Activated CD8-positive, alpha-beta memory T cell treated with anti-CD3 and anti-CD28 coated beads, Interleukin-2, amount 50 U/mL, for 4 hours (primary cell): ENCODE data around the gene SPPL2B.
"Not testable (repeated sequence)": the region's sequence is repeated elsewhere in the genome, so short reads cannot be mapped to it uniquely, and the experiment has no call there.

Experiments
- DNase-seq: peaks from one replicate; pipeline ENCODE4 v3.0.0-alpha.2; 2020

The SPPL2B gene

DNA sequence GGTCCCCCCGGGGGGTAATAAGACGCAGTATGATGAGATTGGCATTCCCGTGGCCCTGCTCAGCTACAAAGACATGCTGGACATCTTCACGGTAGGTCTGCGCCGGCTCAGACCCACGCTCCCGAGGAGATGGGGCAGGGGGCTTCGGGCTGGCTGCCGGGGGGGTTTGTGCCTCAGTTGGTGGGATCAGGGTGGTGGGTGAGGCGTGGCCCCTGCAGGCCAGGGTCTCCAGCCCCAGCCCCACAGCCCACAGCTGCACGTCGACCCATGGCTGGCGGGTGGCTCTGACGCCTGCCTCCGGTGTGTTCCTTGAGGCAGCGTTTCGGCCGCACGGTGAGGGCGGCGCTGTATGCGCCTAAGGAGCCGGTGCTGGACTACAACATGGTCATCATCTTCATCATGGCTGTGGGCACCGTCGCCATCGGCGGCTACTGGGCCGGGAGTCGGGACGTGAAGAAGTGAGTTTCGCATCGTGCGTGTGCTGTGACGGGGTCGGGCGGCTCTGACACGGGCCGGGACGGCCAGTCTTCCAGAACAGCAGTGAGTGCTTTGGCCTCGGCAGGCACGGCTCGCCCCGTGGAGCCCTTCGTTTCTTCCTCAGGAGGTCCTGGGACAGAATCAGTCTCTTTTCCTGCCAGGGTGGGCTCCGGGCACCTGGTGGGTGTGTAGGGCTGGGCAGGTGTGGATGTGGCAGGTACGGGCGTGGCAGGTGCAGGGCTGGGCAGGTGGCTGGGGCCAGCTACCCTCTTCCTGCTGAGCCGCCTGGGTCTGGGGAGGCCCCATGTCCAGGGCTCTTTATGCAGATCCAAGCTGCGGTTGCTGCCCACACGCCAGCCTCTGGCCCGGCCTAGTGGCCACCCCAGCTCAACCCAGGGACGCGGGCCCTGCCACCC, 10.5 kb downstream of the SPPL2B start:
- DNase-seq = no peak

GRCh38 chr19:2339644-2340310, 11.3 kb downstream of the SPPL2B start:
- no peak for DNase-seq

DNA sequence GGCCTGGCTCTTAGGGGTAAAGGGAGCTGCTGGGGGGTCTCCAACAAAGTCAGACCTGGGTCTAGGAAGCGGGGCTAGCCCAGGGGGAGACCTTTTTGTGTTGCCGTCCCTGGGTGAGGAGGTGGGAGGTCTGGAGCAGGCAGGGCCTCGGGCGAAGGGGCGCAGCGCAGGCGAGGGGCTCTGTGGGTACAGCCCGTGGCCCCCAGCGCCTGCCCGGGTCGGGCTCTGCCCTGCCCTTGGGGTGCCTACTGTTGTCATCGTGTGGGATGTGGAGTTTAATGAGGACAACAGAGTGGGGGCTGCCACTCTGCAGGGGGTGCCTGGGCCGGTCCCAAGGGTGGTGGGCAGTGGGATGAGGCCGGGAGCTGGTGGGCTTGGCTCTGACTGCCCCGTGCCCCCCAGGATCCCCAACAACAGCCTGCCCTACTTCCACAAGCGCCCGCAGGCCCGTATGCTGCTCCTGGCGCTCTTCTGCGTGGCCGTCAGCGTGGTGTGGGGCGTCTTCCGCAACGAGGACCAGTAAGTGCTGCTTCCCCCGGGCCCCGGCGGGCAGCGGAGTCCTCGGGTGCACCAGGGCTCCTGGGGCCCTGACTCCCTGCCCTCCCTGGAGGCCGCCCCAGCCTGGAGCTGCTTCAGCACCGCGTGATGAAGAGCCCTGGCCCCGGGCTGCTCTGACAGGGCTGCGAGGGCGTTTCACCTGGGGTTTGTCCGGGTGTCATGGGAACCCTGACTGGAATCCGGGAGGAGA, 12.2 kb downstream of the SPPL2B start:
- no peak for DNase-seq

DNA sequence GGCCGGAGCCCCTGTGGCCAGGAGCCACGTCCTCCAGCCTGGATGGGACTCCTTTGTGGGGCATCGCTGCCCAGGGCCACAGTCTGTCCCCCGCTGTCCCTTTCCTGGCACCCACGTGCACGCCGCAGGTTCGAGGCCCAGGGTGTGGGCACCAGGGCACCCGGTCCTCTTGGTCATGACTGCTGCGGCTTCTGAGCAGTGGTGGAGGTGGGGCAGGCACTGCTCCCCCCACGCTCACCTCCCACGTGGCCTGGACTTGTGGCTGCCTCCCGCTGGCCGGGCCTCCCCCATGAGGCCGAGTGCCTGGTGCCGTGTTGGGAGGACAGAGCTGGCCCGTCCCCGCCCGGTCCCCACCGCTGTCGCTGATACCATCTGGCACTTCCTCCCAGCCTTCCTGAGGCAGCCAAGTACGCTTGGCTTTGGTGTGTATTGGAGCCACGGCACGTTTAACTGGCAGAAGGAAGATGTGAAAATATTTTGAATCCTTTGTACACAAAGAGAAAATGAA, 12.8 kb downstream of the SPPL2B start:
- no peak for DNase-seq

DNA sequence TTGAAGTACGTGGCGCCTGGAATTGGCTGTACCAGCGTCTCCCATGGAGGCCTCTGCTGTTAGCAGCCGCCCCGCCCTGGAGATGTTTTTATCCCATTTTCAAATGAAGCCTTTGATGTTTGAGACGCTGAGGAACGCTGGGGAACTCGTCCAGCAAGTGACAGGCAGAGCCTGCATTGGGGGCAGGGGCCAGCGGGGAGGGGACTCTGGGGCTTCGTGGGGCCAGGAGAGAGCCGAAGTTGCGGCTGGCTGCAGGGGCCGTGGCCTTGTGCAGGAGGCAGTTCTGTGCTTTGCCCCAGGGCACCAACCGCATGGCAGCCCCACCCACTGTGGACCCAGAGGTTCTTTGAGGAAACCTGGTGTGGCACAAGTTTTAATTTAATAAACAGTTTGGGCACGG, 13.5 kb downstream of the SPPL2B start:
- DNase-seq = no peak

DNA sequence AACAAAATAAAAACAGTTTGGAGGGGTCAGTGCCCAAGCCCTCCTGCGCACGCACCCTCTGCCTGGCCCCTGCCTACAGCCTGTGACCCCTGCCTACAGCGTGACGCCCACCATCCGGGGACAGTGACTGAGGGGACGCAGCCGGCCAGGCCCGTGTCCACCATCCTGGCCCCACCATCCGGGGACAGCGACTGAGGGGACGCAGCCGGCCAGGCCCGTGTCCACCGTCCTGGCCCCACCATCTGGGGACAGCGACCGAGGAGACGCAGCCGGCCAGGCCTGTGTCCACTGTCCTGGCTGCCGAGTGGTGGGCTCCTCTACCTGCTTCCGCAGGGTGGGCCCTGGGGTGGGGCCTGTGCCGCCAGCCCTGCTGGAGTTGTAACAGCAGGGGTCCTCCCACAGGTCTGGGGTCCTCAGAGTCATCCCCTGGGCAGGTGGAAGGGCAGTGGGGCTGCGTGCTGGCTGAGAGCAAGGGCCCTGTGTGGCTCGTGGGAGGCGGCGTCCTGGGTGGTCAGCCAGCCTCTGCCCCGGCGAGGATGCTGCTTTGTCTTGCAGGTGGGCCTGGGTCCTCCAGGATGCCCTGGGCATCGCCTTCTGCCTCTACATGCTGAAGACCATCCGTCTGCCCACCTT, 14.3 kb downstream of the SPPL2B start:
- no peak for DNase-seq

DNA sequence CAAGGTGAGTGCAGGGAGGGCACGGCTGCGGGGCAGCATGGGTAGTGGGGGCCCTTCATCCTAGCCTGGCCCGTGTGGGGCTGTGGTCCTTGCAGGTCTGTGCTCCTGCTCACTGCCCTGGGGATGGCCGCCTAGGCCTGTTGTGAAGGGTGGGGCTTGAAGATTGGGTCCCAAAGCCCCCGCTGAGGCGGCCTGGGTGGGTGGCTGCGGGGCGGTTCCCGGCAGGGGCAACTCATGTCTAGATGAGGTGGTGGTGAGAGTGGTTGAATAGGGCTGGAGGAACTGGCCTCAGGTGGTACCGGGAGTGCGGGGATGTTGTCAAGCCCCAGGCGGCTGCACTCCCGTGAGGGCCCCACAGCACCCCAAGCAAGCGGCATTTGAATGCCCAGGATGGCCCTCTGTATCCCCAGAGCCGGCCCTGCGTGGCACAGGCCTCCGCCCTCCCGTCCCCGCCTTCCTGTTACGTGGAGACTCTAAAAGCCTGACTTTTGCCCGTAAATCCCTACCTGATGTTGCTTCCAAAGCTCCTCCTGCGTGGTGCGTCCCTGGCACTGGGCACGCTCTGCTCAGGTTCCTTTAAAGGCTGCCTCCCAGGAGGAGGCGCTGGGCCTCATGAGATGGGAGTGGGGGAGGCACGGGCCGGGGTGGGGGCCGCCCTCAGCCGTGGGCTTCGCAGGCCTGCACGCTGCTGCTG, 15.0 kb downstream of the SPPL2B start:
- no peak for DNase-seq

GRCh38 chr19:2344381-2344870, 15.9 kb downstream of the SPPL2B start:
- no peak for DNase-seq

- DNase-seq = no peak
Observed at GRCh38 chr19:2345076-2345475, 16.6 kb downstream of the SPPL2B start.

DNA sequence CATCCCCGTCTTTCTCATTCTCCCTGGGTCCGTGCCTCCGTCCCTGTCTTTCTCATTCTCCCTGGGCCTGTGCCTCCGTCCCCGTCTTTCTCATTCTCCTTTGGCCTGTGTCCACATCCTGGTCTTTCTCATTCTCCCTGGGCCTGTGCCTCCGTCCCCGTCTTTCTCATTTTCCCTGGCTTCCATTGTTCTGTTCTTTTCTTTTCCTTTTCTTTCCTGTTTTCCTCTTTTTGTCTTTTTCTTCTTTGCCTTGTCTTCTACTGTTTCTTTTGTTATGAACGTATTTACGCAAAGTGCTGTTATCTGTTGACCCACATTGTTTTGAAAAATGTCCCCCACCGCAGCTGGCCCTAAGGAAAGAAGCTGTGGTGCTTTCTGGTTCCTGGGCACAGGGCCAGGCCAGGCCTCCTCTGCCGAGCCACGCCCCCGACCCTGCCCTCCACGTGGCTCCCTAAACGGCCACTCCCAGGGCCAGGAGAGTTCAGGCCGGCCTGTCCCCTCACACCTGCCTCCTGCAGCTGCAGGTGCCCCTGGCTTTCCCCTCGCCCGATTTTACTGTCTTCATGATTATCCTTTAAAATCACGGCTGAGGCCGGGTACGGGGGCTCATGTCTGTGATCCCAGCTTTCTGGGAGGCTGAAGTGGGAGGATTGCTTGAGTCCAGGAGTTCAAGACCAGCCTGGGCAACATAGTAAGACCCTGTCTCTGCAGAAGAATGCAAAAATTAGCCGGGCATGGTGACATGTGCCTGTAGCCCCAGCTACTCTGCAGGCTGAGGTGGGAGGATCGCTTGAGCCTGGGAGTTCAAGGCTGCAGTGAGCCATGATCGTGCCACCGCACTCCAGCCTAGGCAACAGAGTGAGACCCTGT, 17.5 kb downstream of the SPPL2B start:
- DNase-seq = no peak

DNA sequence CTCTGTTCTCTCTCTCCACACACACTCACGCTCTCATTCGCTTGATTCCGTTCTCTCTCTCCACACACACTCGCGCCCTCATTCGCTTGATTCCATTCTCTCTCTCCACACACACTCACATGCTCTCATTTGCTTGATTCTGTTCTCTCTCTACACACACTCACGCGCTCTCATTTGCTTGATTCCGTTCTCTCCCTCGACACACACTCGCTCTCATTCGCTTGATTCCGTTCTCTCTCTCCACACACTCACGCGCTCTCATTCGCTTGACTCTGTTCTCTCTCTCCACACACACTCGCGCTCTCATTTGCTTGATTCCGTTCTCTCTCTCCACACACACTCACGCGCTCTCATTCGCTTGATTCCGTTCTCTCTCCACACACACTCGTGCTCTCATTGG, 21.3 kb downstream of the SPPL2B start:
- not testable (repeated sequence) for DNase-seq

DNA sequence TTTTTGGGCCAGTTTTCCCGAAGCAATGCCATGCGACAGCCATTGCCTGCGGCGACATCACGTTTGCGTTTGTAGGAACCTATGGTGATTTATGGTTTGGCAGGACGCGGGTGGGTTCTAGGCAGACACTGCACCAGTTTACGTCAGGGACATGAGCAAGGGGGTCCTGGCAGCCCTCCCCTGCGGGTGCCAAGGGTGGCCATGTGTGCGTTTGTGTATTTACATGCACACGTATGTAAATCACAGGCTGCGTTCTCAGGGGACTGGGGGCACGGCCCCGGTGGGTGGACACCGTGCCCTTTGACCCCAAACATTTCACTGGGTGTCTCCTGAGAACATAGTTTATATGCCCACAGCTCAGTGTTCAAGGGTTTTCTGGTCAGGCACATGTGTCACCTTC, 22.2 kb downstream of the SPPL2B start:
- DNase-seq = no peak

DNA sequence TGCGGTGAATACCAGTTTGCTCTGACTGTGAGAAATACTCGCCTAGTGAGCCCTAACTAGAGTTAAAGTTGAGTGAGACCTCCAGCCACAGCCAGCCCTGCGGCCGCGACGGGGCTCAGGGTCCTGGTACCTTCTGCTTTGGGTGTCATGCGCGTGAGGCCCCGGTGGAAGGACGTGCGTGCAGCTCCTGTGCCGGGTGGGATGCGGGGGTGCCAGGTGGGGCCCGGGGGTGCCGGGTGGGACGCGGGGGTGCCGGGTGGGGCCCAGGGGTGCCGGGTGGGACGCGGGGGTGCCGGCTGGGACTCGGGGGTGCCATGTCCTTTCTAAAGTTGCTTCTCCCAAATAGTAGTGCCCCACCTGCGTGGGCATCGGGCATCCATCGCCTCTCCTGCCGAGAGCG, 23.1 kb downstream of the SPPL2B start:
- no peak for DNase-seq

DNA sequence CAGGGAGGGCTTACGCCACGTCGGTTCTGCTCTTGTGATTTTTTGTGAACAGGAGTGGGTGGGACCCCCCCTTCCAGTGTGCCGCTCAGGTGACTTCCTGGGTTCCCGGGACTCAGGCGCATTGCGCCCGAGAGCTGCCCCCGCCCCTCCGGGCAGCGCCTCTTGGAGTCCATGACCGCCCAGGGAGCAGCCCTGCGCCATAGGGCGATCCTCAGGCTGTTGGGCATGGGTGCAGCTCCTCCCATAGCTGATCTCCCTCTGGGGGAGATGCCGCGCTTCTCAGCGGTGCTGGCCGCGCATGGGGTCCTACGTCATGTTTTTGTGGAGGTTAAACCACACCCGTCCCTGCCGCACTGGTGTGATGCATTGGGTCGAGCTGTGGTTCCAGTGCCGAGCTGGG, 23.6 kb downstream of the SPPL2B start:
- no peak for DNase-seq

GRCh38 chr19:2353159-2353886, 24.8 kb downstream of the SPPL2B start:
- DNase-seq = no peak

GRCh38 chr19:2353887-2354592, 25.6 kb downstream of the SPPL2B start:
- no peak for DNase-seq

- no peak for DNase-seq
Observed at GRCh38 chr19:2354670-2355069, 26.2 kb downstream of the SPPL2B start.

DNA sequence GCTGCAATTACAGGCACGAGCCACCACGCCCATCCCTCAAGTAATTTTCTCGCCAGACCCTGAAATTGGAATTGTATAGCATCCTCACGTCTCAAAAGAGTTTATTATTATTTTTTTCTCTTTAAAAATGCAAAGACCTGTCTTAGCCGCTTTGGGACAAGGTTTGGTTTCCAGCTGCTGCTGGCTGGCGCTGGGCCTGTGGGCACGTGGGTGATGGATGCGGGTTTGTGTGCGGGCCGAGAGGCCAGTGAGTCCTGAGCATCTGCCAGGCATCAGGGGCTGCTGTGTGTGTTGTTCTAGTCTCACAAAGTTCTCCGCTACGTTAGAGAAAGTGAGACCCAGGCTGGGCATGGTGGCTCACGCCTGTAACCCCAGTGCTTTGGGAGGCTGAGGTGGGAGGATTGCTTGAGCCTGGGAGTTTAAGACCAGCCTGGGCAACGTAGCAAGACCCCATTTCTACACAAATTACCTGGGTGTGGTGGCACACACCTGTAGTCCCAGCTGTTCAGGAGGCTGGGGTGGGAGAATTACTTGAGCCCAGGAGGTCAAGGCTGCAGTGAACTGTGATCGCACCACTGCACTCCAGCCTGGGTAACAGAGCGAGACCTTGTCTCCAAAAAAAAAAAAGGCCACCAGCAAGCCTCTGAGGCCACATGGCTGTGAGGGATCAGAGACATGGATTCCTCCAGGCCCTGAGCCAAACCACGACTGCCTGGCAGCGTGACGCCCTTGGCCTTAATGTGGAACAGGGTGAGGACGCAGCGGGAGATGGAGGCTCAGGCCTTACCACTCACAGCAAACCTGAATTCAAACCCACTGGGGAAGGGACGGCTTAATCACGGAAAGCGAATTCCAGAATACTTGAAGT, 26.9 kb downstream of the SPPL2B start:
- no peak for DNase-seq
